Mucosa of descending colon (tissue), 3 donors: ENCODE measurements around the gene PTPRD. TPM values are rescaled to one million over a fixed set of nuclear protein-coding genes. Genes with fewer than 3 reads are reported as not detected.
"Not testable (repeated sequence)": the region's sequence is repeated elsewhere in the genome, so short reads cannot be mapped to it uniquely, and the experiment has no call there.

ENCODE experiments used
- ATAC-seq: fragments of 200-7000 bp; cut with Tn5 transposase; one replicate; pipeline ENCODE4 v1.9.1; 2020; ENCODE audit warnings: mild to moderate bottlenecking, moderate library complexity
- DNase-seq, 3 donors: peaks; one replicate each; pipeline ENCODE4 v3.0.0-alpha.2; 2020
- H3K36me3 ChIP-seq: fragments of 200-600 bp; one replicate; pipeline ENCODE4 v1.8.0; 2021; ENCODE audit warnings: low read depth, mild to moderate bottlenecking
- H3K4me1 ChIP-seq: fragments of 200-600 bp; one replicate; pipeline ENCODE4 v1.8.0; 2021; ENCODE audit warnings: low read depth, mild to moderate bottlenecking
- H3K4me3 ChIP-seq: fragments of 200-600 bp; one replicate; pipeline ENCODE4 v1.8.0; 2021; ENCODE audit warnings: mild to moderate bottlenecking
- H3K9me3 ChIP-seq: fragments of 200-600 bp; one replicate; pipeline ENCODE4 v1.8.0; 2021; ENCODE audit warnings: mild to moderate bottlenecking
- CTCF ChIP-seq: fragments of 200-600 bp; IDR thresholded peaks from one replicate; pipeline ENCODE4 v1.8.0; 2022; ENCODE audit warnings: antibody characterized with exemption, mild to moderate bottlenecking
- intact Hi-C, 2 donors: fragments of 100-400 bp; cut with DNase I in 1 of 2; cut with micrococcal nuclease in 1 of 2; formaldehyde crosslinking; loops; one replicate each; pipeline versions ENCODE4 v1.11.0 to v1.11.1; 2022; cut with DNase I, micrococcal nuclease
- total RNA-seq, 3 donors: library from RNA; stranded (reverse); fragmentation: NEBNext Ultra II Directional in 2 of 3; extraction: Animal tissue kit (Norgen Biotek cat#: 25700) in 2 of 3; gene quantifications; one replicate each; pipeline versions ENCODE4 v1.2.1 to v1.2.4, GENCODE V29; 2021 to 2023
- donor health status: DM: no; HTN: no; CAD: no; lungs with moderate emphysema.
- donor health status: DM: no; HTN: no; CAD: no.
- donor health status: DM: no; HTN: yes; CAD: no.

PTPRD gene
- total RNA-seq, 3 donors from 2014 or later: 52.7 to 128 (median 113) TPM

- no peaks in the 10 kb centered on the region for H3K36me3 ChIP-seq
- no peak for TF ChIP-seq CTCF
- intact Hi-C loops: no loop called here
- H3K4me1 ChIP-seq: no peaks in the 10 kb centered on the region
- H3K9me3 ChIP-seq: no peaks in the 10 kb centered on the region
- DNase-seq (no peak), ATAC-seq (no peak)
- no peak overlapping the region for H3K4me3 ChIP-seq
Measured at GRCh38 chr9:9478741-9479140, 1134.1 kb downstream of the PTPRD start.

- Histone ChIP-seq H3K4me3 (no peak overlapping the region), H3K9me3 (no peaks in the 10 kb centered on the region), H3K4me1 (no peaks in the 10 kb centered on the region), H3K36me3 (no peaks in the 10 kb centered on the region)
- intact Hi-C loops: no loop called here
- TF ChIP-seq CTCF: no peak
- no peak for ATAC-seq
- DNase-seq: no peak
Measured at GRCh38 chr9:9469271-9469670, 1143.5 kb downstream of the PTPRD start.

- intact Hi-C loops, ATAC-seq, H3K36me3 ChIP-seq, H3K9me3 ChIP-seq, H3K4me1 ChIP-seq, H3K4me3 ChIP-seq: not testable (repeated sequence)
- DNase-seq: peak in 1 of 3 donors; percentile 3
Measured at GRCh38 chr9:9441874-9442273, 1170.9 kb downstream of the PTPRD start.

GRCh38 chr9:9437641-9438040 lies 1175.2 kb downstream of the PTPRD start:
- no peak for TF ChIP-seq CTCF
- Histone ChIP-seq H3K36me3 (no peaks in the 10 kb centered on the region), H3K9me3 (no peaks in the 10 kb centered on the region), H3K4me1 (no peaks in the 10 kb centered on the region), H3K4me3 (no peak overlapping the region)
- no peak for ATAC-seq
- DNase-seq: no peak
- intact Hi-C loops: no loop called here

- DNase-seq, H3K36me3 ChIP-seq, ATAC-seq, H3K4me1 ChIP-seq, intact Hi-C loops, H3K4me3 ChIP-seq, H3K9me3 ChIP-seq: not testable (repeated sequence)
Measured at GRCh38 chr9:9426454-9426853, 1186.3 kb downstream of the PTPRD start.

GRCh38 chr9:9412241-9412640 lies 1200.6 kb downstream of the PTPRD start:
- intact Hi-C loops: no loop called here
- H3K9me3 ChIP-seq: no peaks in the 10 kb centered on the region
- H3K36me3 ChIP-seq: no peaks in the 10 kb centered on the region
- TF ChIP-seq CTCF: no peak
- DNase-seq (no peak), ATAC-seq (no peak)
- H3K4me3 ChIP-seq: no peak overlapping the region
- H3K4me1 ChIP-seq: no peaks in the 10 kb centered on the region

GRCh38 chr9:9410736-9411135 lies 1202.1 kb downstream of the PTPRD start:
- ATAC-seq: no peak

More at GRCh38 chr9:9410736-9411135, 1202.1 kb downstream of the PTPRD start:
- intact Hi-C loops: no loop called here
- Histone ChIP-seq H3K4me1 (no peaks in the 10 kb centered on the region), H3K4me3 (no peak overlapping the region), H3K9me3 (no peaks in the 10 kb centered on the region), H3K36me3 (no peaks in the 10 kb centered on the region)
- no peak for DNase-seq
- no peak for TF ChIP-seq CTCF
